Heart left ventricle (tissue), 16 donors: ENCODE measurements around the gene CNR1. TPM values are rescaled to one million over a fixed set of nuclear protein-coding genes. Genes with fewer than 3 reads are reported as not detected.

ENCODE experiments used
- ATAC-seq, 4 donors: fragments of 200-7000 bp; cut with Tn5 transposase; one replicate each; pipeline ENCODE4 v1.9.1; 2020 to 2022; ENCODE audit warnings: moderate library complexity in 4 of 4, mild to moderate bottlenecking in 3 of 4, moderate number of reproducible peaks in 1 of 4
- DNase-seq, 5 donors: peaks; one replicate each; pipeline ENCODE4 v3.0.0-alpha.2; 2020
- H3K27ac ChIP-seq, 12 donors: fragments of 200-600 bp; sonication (generic) in 4 of 12; one replicate each; pipeline versions ENCODE4 v1.5.0 to v1.8.0; 2016 to 2022; ENCODE audit warnings: mild to moderate bottlenecking in 2 of 12
- H3K27me3 ChIP-seq, 9 donors: fragments of 200-600 bp; sonication (generic) in 2 of 9; one replicate each; pipeline versions ENCODE4 v1.5.1 to v1.8.0; 2016 to 2022; ENCODE audit warnings: mild to moderate bottlenecking in 3 of 9
- H3K36me3 ChIP-seq, 9 donors: fragments of 200-600 bp; sonication (generic) in 2 of 9; one replicate each; pipeline versions ENCODE4 v1.5.0 to v1.8.0; 2018 to 2022; ENCODE audit warnings: mild to moderate bottlenecking in 2 of 9
- H3K4me1 ChIP-seq, 12 donors: fragments of 200-600 bp; sonication (generic) in 4 of 12; one replicate each; pipeline versions ENCODE4 v1.5.0 to v1.8.0; 2016 to 2022; ENCODE audit warnings: mild to moderate bottlenecking in 3 of 12
- H3K4me3 ChIP-seq, 12 donors: fragments of 200-600 bp; sonication (generic) in 4 of 12; one replicate each; pipeline versions ENCODE4 v1.5.0 to v1.8.0; 2017 to 2022; ENCODE audit warnings: mild to moderate bottlenecking in 9 of 12, moderate library complexity in 4 of 12
- H3K9me3 ChIP-seq, 12 donors: fragments of 200-600 bp; sonication (generic) in 4 of 12; one replicate each; pipeline versions ENCODE4 v1.5.0 to v1.8.0; 2016 to 2022; ENCODE audit warnings: mild to moderate bottlenecking in 1 of 12
- CTCF ChIP-seq, 12 donors: fragments of 200-600 bp; sonication (generic) in 4 of 12; IDR thresholded peaks; one replicate each; pipeline versions ENCODE4 v1.5.0 to v1.8.0; 2018 to 2022; ENCODE audit warnings: antibody characterized with exemption in 12 of 12, mild to moderate bottlenecking in 5 of 12
- POLR2A ChIP-seq, 2 donors: fragments of 450-650 bp; IDR thresholded peaks; one replicate each; pipeline ENCODE4 v1.6.1; 2017; ENCODE audit warnings: antibody characterized with exemption in 2 of 2, mild to moderate bottlenecking in 2 of 2, moderate library complexity in 2 of 2
- WGBS, 4 donors: extraction: QIAGEN DNeasy Blood & Tissue Kit in 2 of 4; methylation state at CpG; one replicate each; pipeline versions ENCODE4 v1.1.5 to v1.1.7; 2013 to 2018; 5-methylcytosine and 5-hydroxymethylcytosine counted together
- intact Hi-C, 10 donors: fragments of 100-400 bp; cut with DNase I; formaldehyde crosslinking; loops; one replicate each; pipeline versions ENCODE4 v1.11.1 to v1.14.2; 2022
- polyA plus RNA-seq, 2 donors: library from polyadenylated mRNA; stranded (reverse); fragments of 200-250 nt; gene quantifications; one replicate each; pipeline ENCODE4 v1.2.3, GENCODE V29; 2013
- total RNA-seq, 9 donors: library from RNA; depleted of rRNA in 2 of 9; stranded (reverse); fragments of >200 nt in 2 of 9; fragmentation: NEBNext Ultra II Directional in 3 of 9; extraction: Animal tissue kit (Norgen Biotek cat#: 25700) in 3 of 9; gene quantifications; one replicate each; pipeline versions ENCODE4 v1.1.0 to v1.2.4, GENCODE V29; 2016 to 2023
- donor health status: ischemic (EF 13 %, LVEDD 7.1; RV severe dilation, severe dysfunction).
- donor health status: healthy with polysubstance abuse.
- donor health status: DM: no; HTN: yes; CAD: no.
- donor health status: DM: no; HTN: no; CAD: no.
- donor health status: ischemic (EF 25% LVEDD 6.9; RV normal size, moderate dysfunction).
- donor health status: ischemic (EF 25% LVEDD 5.7; RV mildly dilated, moderate dysfunction).
- donor health status: healthy.
- donor health status: DM: yes; HTN: yes; CAD: no.
- donor health status: ischemic (EF 35%, LVEDD 5.7; RV mildly dilated, moderate dysfunction).
- donor health status: nonischemic (EF 11% LVEDD 7.7; RV severe dilation, severe dysfunction).
- donor health status: DM: yes; HTN: yes; CAD: no.
- donor health status: PGD.
- donor health status: ischemic (EF 29% LVEDD 5.4; RV normal size, mild dysfunction).
- donor health status: nonischemic (EF 23%, LVEDD 6.1; RV moderate dilation, normal function).

Gene CNR1
- total and polyA plus RNA-seq, 11 donors: 0.07 to 0.88 (median 0.50) TPM

GRCh38 chr6:88161940-88162339 is 4.2 kb downstream of the CNR1 start:
- no peak for ATAC-seq
- whole genome bisulfite sequencing, 4 donors: 42 to 54% (median 52%) methylated on average over 4 of the region's 4 CpGs

GRCh38 chr6:88157106-88157505 is 9.0 kb downstream of the CNR1 start:
- Histone ChIP-seq H3K27ac (no peak overlapping the region), H3K36me3 (no peaks in the 10 kb centered on the region), H3K4me1 (no peaks in the 10 kb centered on the region), H3K27me3 (peaks cover 0 to 33% (median 10%) of the 10 kb centered on the region in 9 donors), H3K9me3 (no peaks in the 10 kb centered on the region), H3K4me3 (no peak overlapping the region)
- DNase-seq (no peak), ATAC-seq (no peak)
- intact Hi-C loops: no loop called here
- WGBS, 4 donors: 69 to 75% (median 70%) methylated on average over 4 of the region's 4 CpGs
- TF ChIP-seq CTCF (IDR thresholded peaks at IDR 0.05) (no peak), POLR2A (IDR thresholded peaks at IDR 0.05) (no peak)

More at GRCh38 chr6:88161940-88162339, 4.2 kb downstream of the CNR1 start:
- Histone ChIP-seq H3K4me1 (peaks cover 0 to 16% (median 9%) of the 10 kb centered on the region in 12 donors), H3K4me3 (no peak overlapping the region), H3K27ac (no peak overlapping the region), H3K27me3 (peaks cover 23 to 75% (median 43%) of the 10 kb centered on the region in 9 donors), H3K9me3 (no peaks in the 10 kb centered on the region), H3K36me3 (no peaks in the 10 kb centered on the region)
- TF ChIP-seq CTCF (IDR thresholded peaks at IDR 0.05) (no peak), POLR2A (IDR thresholded peaks at IDR 0.05) (no peak)
- intact Hi-C loops: no loop called here
- DNase-seq: no peak

GRCh38 chr6:88145298-88145963 is 20.7 kb downstream of the CNR1 start:
- intact Hi-C loops: no loop called here
- no peaks in the 10 kb centered on the region for H3K36me3 ChIP-seq
- TF ChIP-seq POLR2A (IDR thresholded peaks at IDR 0.05) (no peak), CTCF (IDR thresholded peaks at IDR 0.05) (no peak)
- H3K9me3 ChIP-seq: no peaks in the 10 kb centered on the region
- H3K27me3 ChIP-seq: no peaks in the 10 kb centered on the region
- no peak overlapping the region for H3K4me3 ChIP-seq
- H3K4me1 ChIP-seq: no peaks in the 10 kb centered on the region
- DNase-seq (no peak), ATAC-seq (no peak)
- WGBS, 4 donors: 76 to 86% (median 81%) methylated on average over 6 of the region's 6 CpGs
- H3K27ac ChIP-seq: no peak overlapping the region

GRCh38 chr6:88144637-88145297 is 21.4 kb downstream of the CNR1 start:
- intact Hi-C loops: no loop called here
- H3K4me1 ChIP-seq: no peaks in the 10 kb centered on the region
- no peak for DNase-seq
- ATAC-seq: no peak
- TF ChIP-seq POLR2A (IDR thresholded peaks at IDR 0.05): no peak
- TF ChIP-seq CTCF (IDR thresholded peaks at IDR 0.05): no peak
- no peak overlapping the region for H3K4me3 ChIP-seq
- H3K27me3 ChIP-seq: no peaks in the 10 kb centered on the region
- no peaks in the 10 kb centered on the region for H3K36me3 ChIP-seq
- 88 to 92% (median 90%) methylated on average over 20 of the region's 20 CpGs for WGBS, 4 donors
- H3K27ac ChIP-seq: no peak overlapping the region
- no peaks in the 10 kb centered on the region for H3K9me3 ChIP-seq
